Measurements from ENCODE around the gene CYP11A1. TPM values are rescaled to one million over a fixed set of nuclear protein-coding genes. Genes with fewer than 3 reads are reported as not detected.

The CYP11A1 gene
- total RNA-seq, 1 experiment from 2014 or later: 1.7 TPM

DNA sequence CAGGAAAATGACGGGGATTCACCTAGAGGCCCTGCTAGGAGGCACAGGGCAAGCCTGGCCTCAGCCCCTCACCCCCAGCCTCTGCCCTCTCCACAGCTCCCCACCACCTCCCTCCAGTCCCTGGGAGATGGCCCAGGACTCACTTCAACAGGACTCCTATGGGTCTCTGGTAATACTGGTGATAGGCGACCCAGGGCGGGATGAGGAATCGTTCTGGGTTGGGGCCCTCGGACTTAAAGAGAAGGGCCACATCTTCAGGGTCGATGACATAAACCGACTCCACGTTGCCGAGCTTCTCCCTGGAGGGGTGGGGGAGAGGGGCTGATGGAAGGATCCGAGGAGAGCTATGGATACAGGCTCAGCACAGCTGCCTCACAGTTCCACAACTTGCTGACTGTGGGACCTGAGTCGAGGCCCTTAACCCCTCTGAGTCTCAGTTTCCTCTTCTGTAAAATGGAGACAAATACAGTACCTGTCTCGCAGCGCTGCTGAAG is 19.6 kb downstream of the CYP11A1 start:
- peaks cover 22 to 26% of the 10 kb centered on the region in 2 experiments for H3K4me1 Mint-ChIP-seq

More for the DNA sequence above, 19.6 kb downstream of the CYP11A1 start:
- H3K14ac ChIP-seq (ENCODE audit: insufficient read depth, low read length): no peak overlapping the region
- no peak overlapping the region; a peak in 1 of 7 replicates for H3K27ac Mint-ChIP-seq
- H3K4ac ChIP-seq (ENCODE audit: low read depth, low read length): no peak overlapping the region
- H3K23me2 ChIP-seq (ENCODE audit: insufficient read length, low read depth, low read length, poor library complexity, severe bottlenecking): no peaks in the 10 kb centered on the region
- H3T11ph ChIP-seq (ENCODE audit: low read length): no peak overlapping the region
- H3K18ac ChIP-seq (ENCODE audit: insufficient read length, low read depth, low read length): no peak overlapping the region
- H2AFZ ChIP-seq (ENCODE audit: low read length): no peak overlapping the region
- DNase-seq: no peak
- WGBS (ENCODE audit: extremely low coverage, insufficient read length, low lambda C conversion rate): no CpG with 5 or more reads among the region's 13 CpGs
- no peak overlapping the region for H2BK15ac ChIP-seq (ENCODE audit: low read depth, low read length)
- H4K20me1 ChIP-seq (ENCODE audit: control insufficient read depth, insufficient read depth, insufficient read length): no peaks in the 10 kb centered on the region
- TF ChIP-seq, protein P1, sequence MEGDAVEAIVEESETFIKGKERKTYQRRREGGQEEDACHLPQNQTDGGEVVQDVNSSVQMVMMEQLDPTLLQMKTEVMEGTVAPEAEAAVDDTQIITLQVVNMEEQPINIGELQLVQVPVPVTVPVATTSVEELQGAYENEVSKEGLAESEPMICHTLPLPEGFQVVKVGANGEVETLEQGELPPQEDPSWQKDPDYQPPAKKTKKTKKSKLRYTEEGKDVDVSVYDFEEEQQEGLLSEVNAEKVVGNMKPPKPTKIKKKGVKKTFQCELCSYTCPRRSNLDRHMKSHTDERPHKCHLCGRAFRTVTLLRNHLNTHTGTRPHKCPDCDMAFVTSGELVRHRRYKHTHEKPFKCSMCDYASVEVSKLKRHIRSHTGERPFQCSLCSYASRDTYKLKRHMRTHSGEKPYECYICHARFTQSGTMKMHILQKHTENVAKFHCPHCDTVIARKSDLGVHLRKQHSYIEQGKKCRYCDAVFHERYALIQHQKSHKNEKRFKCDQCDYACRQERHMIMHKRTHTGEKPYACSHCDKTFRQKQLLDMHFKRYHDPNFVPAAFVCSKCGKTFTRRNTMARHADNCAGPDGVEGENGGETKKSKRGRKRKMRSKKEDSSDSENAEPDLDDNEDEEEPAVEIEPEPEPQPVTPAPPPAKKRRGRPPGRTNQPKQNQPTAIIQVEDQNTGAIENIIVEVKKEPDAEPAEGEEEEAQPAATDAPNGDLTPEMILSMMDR (conservative IDR thresholded peaks at IDR 0.05): no peak
- peaks cover 4% of the 10 kb centered on the region in 2 experiments; a peak in 4 of 5 replicates for H3K9me3 Mint-ChIP-seq
- no peak overlapping the region for H3K4me3 Mint-ChIP-seq
- no peak overlapping the region for H3K9ac ChIP-seq (ENCODE audit: extremely low read depth, insufficient read length, low read length)
- no peak overlapping the region for H2BK5ac ChIP-seq (ENCODE audit: insufficient read length, low read length)
- no peak overlapping the region for H2BK120ac ChIP-seq (ENCODE audit: low read depth, low read length, poor library complexity, severe bottlenecking)
- H3K23ac ChIP-seq (ENCODE audit: insufficient read length, low read depth, low read length): no peak overlapping the region
- H3K27ac ChIP-seq (ENCODE audit: insufficient read length, low read depth, low read length): no peak overlapping the region
- H2BK20ac ChIP-seq (ENCODE audit: low read depth, low read length, poor library complexity, severe bottlenecking): no peak overlapping the region
- H3K79me1 ChIP-seq (ENCODE audit: insufficient read depth, low read depth, low read length, poor library complexity, severe bottlenecking): no peaks in the 10 kb centered on the region
- no peak overlapping the region for H2BK12ac ChIP-seq (ENCODE audit: insufficient read length, low read depth, low read length)
- H3K27me3 ChIP-seq (ENCODE audit: insufficient read depth, low read length): no peaks in the 10 kb centered on the region
- no peak overlapping the region for H3K56ac ChIP-seq (ENCODE audit: insufficient read length, low read depth, low read length)
- H3K9me3 ChIP-seq (ENCODE audit: control insufficient read depth, low read depth, low read length): no peaks in the 10 kb centered on the region
- H3K36me3 Mint-ChIP-seq (ENCODE audit: insufficient read depth in 1 of 3, low read depth in 3 of 3): peaks cover 4 to 5% (median 4%) of the 10 kb centered on the region in 3 experiments; a peak in 5 of 7 replicates
- no peak overlapping the region for H2AK5ac ChIP-seq (ENCODE audit: insufficient read length, low read length)
- H3K4me1 ChIP-seq (ENCODE audit: insufficient read depth, low read length): peaks cover 8% of the 10 kb centered on the region; the same call in 1 of the 2 replicates
- no peaks in the 10 kb centered on the region; the same call in none of the 2 replicates for H3K27me3 Mint-ChIP-seq (ENCODE audit: low read depth)
- no peak overlapping the region for H4K8ac ChIP-seq (replicated peaks; ENCODE audit: insufficient read length, low read depth, low read length)
- H3K79me2 ChIP-seq (ENCODE audit: insufficient read depth, low read length): no peaks in the 10 kb centered on the region
- no peak overlapping the region for H4K91ac ChIP-seq (ENCODE audit: insufficient read length, low read depth, low read length)
- H3K4me2 ChIP-seq (ENCODE audit: insufficient read depth, insufficient read length, low read length): no peak overlapping the region
- no peak overlapping the region for H4K5ac ChIP-seq (ENCODE audit: insufficient read length, low read depth, low read length)
